ENCODE measurements around the gene ODF2L. TPM values are rescaled to one million over a fixed set of nuclear protein-coding genes. Genes with fewer than 3 reads are reported as not detected.
A peak's percentile ranks its signal among the peaks of the same experiment; 100 is the strongest.
"Not testable (repeated sequence)": the region's sequence is repeated elsewhere in the genome, so short reads cannot be mapped to it uniquely, and the experiment has no call there.

The ODF2L gene
- total RNA-seq, 1 donor from 2014 or later, result 23.0 TPM

GRCh38 chr1:86387916-86388627 is 8.1 kb downstream of the ODF2L start:
- ATAC-seq, result no peak

- ATAC-seq, result no peak
These were observed 13.2 kb downstream of the ODF2L start for GRCh38 chr1:86382878-86383277.

GRCh38 chr1:86381223-86381622 is 14.9 kb downstream of the ODF2L start:
- no peak for ATAC-seq

GRCh38 chr1:86380257-86380861 is 15.8 kb downstream of the ODF2L start:
- ATAC-seq, result peak; percentile 86

GRCh38 chr1:86378813-86379212 is 17.3 kb downstream of the ODF2L start:
- no peak for ATAC-seq

GRCh38 chr1:86377341-86377740 is 18.8 kb downstream of the ODF2L start:
- ATAC-seq, result no peak

GRCh38 chr1:86375688-86376087 is 20.4 kb downstream of the ODF2L start:
- ATAC-seq, result no peak

- no peak for ATAC-seq
These were observed 25.5 kb downstream of the ODF2L start for GRCh38 chr1:86370601-86371022.

GRCh38 chr1:86365896-86366295 is 30.2 kb downstream of the ODF2L start:
- ATAC-seq, result no peak

GRCh38 chr1:86362807-86363206 is 33.3 kb downstream of the ODF2L start:
- no peak for ATAC-seq

- ATAC-seq, result no peak
These were observed 38.3 kb downstream of the ODF2L start for GRCh38 chr1:86357796-86358195.

GRCh38 chr1:86356247-86356646 is 39.9 kb downstream of the ODF2L start:
- no peak for ATAC-seq

GRCh38 chr1:86352086-86352485 is 44.0 kb downstream of the ODF2L start:
- ATAC-seq, result no peak

GRCh38 chr1:86350230-86350629 is 45.9 kb downstream of the ODF2L start:
- not testable (repeated sequence) for ATAC-seq

- ATAC-seq, result no peak
These were observed 49.7 kb downstream of the ODF2L start for GRCh38 chr1:86346388-86346787.

- no peak for ATAC-seq
These were observed 51.1 kb downstream of the ODF2L start for GRCh38 chr1:86345042-86345441.

- ATAC-seq, result no peak
These were observed 56.2 kb downstream of the ODF2L start for GRCh38 chr1:86339906-86340305.

- no peak for ATAC-seq
These were observed 56.9 kb downstream of the ODF2L start for GRCh38 chr1:86339014-86339812.

GRCh38 chr1:86335916-86336315 is 60.2 kb downstream of the ODF2L start:
- ATAC-seq, result no peak

GRCh38 chr1:86325264-86325663 is 70.9 kb downstream of the ODF2L start:
- ATAC-seq, result no peak

- ATAC-seq, result no peak
These were observed 71.8 kb downstream of the ODF2L start for GRCh38 chr1:86324130-86324822.

- ATAC-seq, result no peak
These were observed 73.9 kb downstream of the ODF2L start for GRCh38 chr1:86322241-86322640.

- no peak for ATAC-seq
These were observed 77.7 kb downstream of the ODF2L start for GRCh38 chr1:86318436-86318835.
